Gastrocnemius medialis (tissue), 4 donors: ENCODE measurements around the gene CLCN3.

Experiments used
- CTCF ChIP-seq, 5 experiments: fragments of 450-650 bp in 3 of 5; fragments of 200-600 bp in 2 of 5; sonication (generic) in 2 of 5; IDR thresholded peaks in 4 of 5; conservative IDR thresholded peaks in 1 of 5; 1 replicate in 4 of 5; 2 replicates in 1 of 5; pipeline ENCODE4 v1.5.1; 2016 to 2019; ENCODE audit warnings: antibody characterized with exemption in 5 of 5, mild to moderate bottlenecking in 3 of 5, moderate library complexity in 3 of 5
- POLR2A ChIP-seq, 2 donors: fragments of 450-650 bp; IDR thresholded peaks; one replicate each; pipeline ENCODE4 v1.6.1; 2017; ENCODE audit warnings: antibody characterized with exemption in 2 of 2, mild to moderate bottlenecking in 2 of 2, moderate library complexity in 2 of 2

DNA sequence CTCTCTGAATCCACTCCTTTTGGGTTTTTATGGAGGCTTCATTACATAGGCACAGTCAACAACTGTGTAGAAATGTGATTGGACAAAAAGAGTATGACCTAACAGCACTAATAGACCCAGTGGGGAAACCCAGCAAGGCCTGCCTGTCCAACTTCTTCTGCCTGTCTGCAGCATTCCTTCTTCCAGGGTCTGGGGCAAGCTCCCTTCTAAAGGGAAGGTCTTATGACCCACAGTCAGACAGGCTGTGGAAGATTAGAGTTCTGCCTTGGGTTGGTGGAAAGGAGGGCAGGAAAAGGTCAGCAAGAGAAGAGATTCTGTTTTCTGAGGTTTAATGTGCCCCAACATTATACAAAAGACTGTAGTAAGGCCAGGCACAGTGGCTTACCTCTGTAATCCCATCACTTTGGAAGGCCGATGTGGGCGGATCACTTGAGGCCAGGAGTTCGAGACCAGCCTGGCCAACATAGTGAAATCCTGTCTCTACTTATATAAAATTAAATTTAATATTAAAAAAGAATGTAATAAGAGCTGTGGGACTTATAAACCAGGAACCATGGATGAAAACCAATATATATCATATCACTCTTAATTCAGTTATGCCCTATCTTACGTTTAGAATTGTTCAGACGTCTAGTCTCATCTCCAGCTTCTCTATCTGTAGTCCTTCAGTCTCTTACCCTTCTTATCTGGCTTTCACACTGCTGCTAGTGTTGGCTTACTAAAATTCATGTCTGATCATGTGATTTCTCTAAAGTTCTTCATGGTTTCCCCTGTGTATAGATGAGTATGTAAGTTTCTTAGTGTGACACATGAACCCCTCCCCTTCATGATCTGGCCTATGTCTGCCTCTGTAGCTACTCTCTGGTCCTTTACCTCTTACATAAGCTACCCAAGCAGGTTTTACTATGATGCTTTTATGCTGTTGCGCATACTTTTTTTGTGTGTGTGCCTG, 6.2 kb downstream of the CLCN3 start:
- TF ChIP-seq CTCF (IDR thresholded peaks at IDR 0.05 in 4 of 5, conservative IDR thresholded peaks at IDR 0.05 in 1 of 5) (no peak), POLR2A (IDR thresholded peaks at IDR 0.05) (no peak)
